Nephron progenitor cell (in vitro differentiated cells): ENCODE data around the gene NOCT.
"Not testable (repeated sequence)": the region's sequence is repeated elsewhere in the genome, so short reads cannot be mapped to it uniquely, and the experiment has no call there.

Source experiments
- DNase-seq: peaks from one replicate; pipeline ENCODE4 v3.0.0; 2021
- H3K27ac Mint-ChIP-seq: 2 replicates; pipeline ENCODE4 v1.8.0; 2021; ENCODE audit warnings: mild to moderate bottlenecking, moderate library complexity, mixed read lengths
- H3K27me3 Mint-ChIP-seq: 2 replicates; pipeline ENCODE4 v1.8.0; 2021; ENCODE audit warnings: mild to moderate bottlenecking, low read depth, mixed read lengths; ENCODE audit not compliant: poor library complexity
- H3K36me3 Mint-ChIP-seq: 2 replicates; pipeline ENCODE4 v1.8.0; 2021; ENCODE audit warnings: low read depth, mixed read lengths
- H3K4me1 Mint-ChIP-seq: 2 replicates; pipeline ENCODE4 v1.8.0; 2021; ENCODE audit warnings: mixed read lengths
- H3K4me3 Mint-ChIP-seq: 2 replicates; pipeline ENCODE4 v1.8.0; 2021; ENCODE audit warnings: mild to moderate bottlenecking, moderate library complexity, mixed read lengths
- H3K9me3 Mint-ChIP-seq: 2 replicates; pipeline ENCODE4 v1.8.0; 2021; ENCODE audit warnings: mild to moderate bottlenecking, moderate library complexity, mixed read lengths
- TF ChIP-seq, protein P1 (sequence below): fragments of 200-600 bp; sonication (generic); IDR thresholded peaks from 2 replicates; pipeline ENCODE4 v1.5.0; 2021; ENCODE audit warnings: antibody characterized with exemption

NOCT gene

DNA sequence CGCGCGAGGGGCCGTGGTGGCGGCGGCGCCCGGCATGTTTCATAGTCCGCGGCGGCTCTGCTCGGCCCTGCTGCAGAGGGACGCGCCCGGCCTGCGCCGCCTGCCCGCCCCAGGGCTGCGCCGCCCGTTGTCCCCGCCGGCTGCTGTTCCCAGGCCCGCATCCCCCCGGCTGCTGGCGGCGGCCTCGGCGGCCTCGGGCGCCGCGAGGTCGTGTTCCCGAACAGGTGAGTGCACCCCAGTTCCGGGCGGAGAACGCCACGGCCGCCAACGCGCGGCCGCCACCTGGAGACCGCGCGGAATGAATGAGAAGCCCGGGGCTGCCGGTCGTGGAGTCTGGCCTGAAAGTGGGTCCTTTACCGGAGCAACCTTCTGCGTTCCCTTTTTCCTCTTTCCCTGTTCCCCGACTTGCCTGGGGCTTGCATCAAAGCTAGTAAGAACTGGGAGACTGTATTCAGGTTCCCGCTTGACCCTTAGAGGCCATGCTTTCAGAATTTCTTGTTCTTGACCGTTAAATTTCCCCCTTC, 429 bp downstream of the NOCT start:
- Mint-ChIP-seq H3K27ac (peak overlapping the region; percentile 99), H3K27me3 (peaks cover 2% of the 10 kb centered on the region), H3K4me3 (peak overlapping the region; percentile 97), H3K36me3 (peaks cover 14% of the 10 kb centered on the region), H3K9me3 (no peaks in the 10 kb centered on the region), H3K4me1 (peaks cover 56% of the 10 kb centered on the region)
- TF ChIP-seq, protein P1, sequence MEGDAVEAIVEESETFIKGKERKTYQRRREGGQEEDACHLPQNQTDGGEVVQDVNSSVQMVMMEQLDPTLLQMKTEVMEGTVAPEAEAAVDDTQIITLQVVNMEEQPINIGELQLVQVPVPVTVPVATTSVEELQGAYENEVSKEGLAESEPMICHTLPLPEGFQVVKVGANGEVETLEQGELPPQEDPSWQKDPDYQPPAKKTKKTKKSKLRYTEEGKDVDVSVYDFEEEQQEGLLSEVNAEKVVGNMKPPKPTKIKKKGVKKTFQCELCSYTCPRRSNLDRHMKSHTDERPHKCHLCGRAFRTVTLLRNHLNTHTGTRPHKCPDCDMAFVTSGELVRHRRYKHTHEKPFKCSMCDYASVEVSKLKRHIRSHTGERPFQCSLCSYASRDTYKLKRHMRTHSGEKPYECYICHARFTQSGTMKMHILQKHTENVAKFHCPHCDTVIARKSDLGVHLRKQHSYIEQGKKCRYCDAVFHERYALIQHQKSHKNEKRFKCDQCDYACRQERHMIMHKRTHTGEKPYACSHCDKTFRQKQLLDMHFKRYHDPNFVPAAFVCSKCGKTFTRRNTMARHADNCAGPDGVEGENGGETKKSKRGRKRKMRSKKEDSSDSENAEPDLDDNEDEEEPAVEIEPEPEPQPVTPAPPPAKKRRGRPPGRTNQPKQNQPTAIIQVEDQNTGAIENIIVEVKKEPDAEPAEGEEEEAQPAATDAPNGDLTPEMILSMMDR: no peak
- DNase-seq: no peak

GRCh38 chr4:139017861-139018260, 2.3 kb downstream of the NOCT start:
- no peak overlapping the region for H3K27ac Mint-ChIP-seq

DNA sequence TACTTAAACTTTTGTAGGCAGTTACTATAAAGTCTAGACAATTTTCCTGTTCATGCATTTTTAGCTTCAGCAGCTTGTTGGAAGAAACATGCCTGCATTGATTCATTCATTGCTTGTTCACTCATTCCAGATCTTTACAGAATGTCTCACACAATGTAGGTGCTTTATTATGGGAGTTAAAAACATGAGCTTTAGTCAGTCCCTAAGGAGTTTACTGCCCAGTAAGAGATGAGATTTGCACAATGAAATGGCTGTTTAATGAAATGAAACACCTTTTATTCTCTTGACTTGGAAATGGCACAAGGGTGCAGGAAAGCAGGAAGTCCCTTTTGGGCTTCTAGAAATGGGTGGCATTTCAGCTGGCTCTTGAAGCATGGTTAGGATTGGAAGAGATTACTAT, 2.9 kb downstream of the NOCT start:
- Mint-ChIP-seq H3K27ac (no peak overlapping the region), H3K9me3 (no peaks in the 10 kb centered on the region), H3K27me3 (no peaks in the 10 kb centered on the region), H3K36me3 (peaks cover 25% of the 10 kb centered on the region), H3K4me1 (peaks cover 50% of the 10 kb centered on the region), H3K4me3 (peak overlapping the region; percentile 52)
- no peak for DNase-seq
- TF ChIP-seq, protein P1: no peak

More at GRCh38 chr4:139017861-139018260, 2.3 kb downstream of the NOCT start:
- Mint-ChIP-seq H3K9me3 (no peaks in the 10 kb centered on the region), H3K4me1 (peaks cover 50% of the 10 kb centered on the region), H3K27me3 (no peaks in the 10 kb centered on the region), H3K36me3 (peaks cover 19% of the 10 kb centered on the region), H3K4me3 (peak overlapping the region; percentile 52)
- TF ChIP-seq, protein P1: no peak
- DNase-seq: no peak

GRCh38 chr4:139018971-139019758, 3.6 kb downstream of the NOCT start:
- H3K36me3 Mint-ChIP-seq: peaks cover 29% of the 10 kb centered on the region
- TF ChIP-seq, protein P1: no peak
- H3K27ac Mint-ChIP-seq: peak overlapping the region; percentile 19

DNA sequence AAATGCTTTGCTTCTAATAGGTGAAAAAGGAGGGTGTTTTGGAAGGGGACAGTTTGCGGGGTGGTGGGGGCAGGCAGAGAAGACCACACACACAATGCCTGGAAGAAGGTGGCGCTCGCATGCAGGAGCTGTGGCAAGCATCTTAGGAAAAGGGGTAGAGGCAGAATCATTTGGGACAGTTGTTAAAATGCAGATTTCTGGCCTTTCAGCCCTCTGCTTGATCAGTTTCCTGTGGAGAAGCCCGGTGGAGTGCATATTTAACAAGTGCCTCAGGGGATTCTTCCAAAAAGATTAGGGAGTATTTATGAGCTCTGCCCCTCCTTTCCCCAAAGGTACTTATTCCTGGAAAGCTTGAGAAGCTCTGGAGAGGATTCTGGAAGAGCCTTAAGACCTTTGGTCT, 4.8 kb downstream of the NOCT start:
- Mint-ChIP-seq H3K27me3 (no peaks in the 10 kb centered on the region), H3K4me3 (no peak overlapping the region), H3K36me3 (peaks cover 38% of the 10 kb centered on the region), H3K4me1 (peaks cover 37% of the 10 kb centered on the region), H3K27ac (peak overlapping the region; percentile 31), H3K9me3 (no peaks in the 10 kb centered on the region)
- TF ChIP-seq, protein P1: no peak
- no peak for DNase-seq

More at GRCh38 chr4:139018971-139019758, 3.6 kb downstream of the NOCT start:
- Mint-ChIP-seq H3K27me3 (no peaks in the 10 kb centered on the region), H3K4me1 (peaks cover 46% of the 10 kb centered on the region), H3K9me3 (no peaks in the 10 kb centered on the region), H3K4me3 (peak overlapping the region; percentile 39)
- DNase-seq: no peak

DNA sequence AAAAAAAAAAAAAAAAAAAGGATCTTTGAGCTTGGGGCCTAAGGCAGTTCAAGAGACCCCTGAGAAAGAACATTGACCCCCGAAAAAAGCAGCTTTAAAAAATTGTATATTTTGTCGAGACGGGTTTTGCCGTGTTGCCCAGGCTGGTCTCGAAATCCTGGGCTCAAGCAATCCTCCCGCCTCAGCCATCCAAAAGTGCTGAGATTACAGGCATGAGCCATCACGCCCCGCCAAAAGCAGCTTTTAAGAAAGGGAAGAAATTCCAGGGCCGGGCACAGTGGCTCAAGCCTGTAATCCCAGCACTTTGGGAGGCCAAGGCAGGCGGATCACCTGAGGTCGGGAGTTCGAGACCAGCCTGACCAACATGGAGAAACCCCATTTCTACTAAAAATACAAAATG, 5.5 kb downstream of the NOCT start:
- H3K27ac Mint-ChIP-seq, H3K9me3 Mint-ChIP-seq, DNase-seq, H3K4me3 Mint-ChIP-seq, H3K27me3 Mint-ChIP-seq: not testable (repeated sequence)
- peaks cover 39% of the 10 kb centered on the region for H3K36me3 Mint-ChIP-seq
- H3K4me1 Mint-ChIP-seq: peaks cover 36% of the 10 kb centered on the region
